C4-2B (cell line): ENCODE data around the gene PRKCA.

ENCODE experiments used
- H3K27ac ChIP-seq: fragments of 450-650 bp; 2 replicates; pipeline ENCODE4 v1.5.1; 2017
- ZFX ChIP-seq: fragments of 450-650 bp; IDR thresholded peaks from 2 replicates; pipeline ENCODE4 v1.6.1; 2017
- TF ChIP-seq, protein P1 (sequence below): fragments of 450-650 bp; conservative IDR thresholded peaks from 2 replicates; pipeline ENCODE4 v1.5.1; 2017; ENCODE audit warnings: mild to moderate bottlenecking

Gene PRKCA

DNA sequence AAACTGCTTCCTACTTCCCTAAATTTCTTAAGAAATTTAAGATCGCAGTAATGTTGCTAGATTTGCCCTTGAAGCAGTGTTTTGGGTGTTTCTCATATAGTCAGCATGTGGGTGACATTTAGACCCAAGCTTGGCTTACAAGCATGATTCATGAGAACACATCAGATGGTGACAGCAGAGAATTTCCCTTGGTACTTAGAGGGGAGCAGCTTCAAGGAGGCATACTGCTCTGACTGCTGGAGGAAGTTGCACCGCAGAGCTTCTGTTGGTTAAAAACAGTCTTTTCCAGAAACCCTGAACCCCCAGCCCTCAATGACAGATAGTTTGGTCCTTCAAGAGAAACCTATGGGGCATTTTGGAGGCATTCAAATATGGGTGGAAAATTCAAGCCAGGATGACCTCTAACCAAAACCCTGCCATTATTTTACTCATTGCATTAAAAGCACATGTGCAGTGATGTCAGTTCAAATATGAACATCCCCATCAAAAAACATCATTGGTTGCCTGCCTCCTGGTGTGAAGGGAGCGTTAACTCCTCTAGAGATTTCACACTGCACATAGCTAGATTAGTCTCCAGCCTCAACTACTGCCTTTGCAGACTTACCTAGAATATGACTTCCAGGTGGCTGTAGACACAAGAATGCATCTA lies 331.0 kb downstream of the PRKCA start:
- no peak for TF ChIP-seq ZFX
- TF ChIP-seq, protein P1, sequence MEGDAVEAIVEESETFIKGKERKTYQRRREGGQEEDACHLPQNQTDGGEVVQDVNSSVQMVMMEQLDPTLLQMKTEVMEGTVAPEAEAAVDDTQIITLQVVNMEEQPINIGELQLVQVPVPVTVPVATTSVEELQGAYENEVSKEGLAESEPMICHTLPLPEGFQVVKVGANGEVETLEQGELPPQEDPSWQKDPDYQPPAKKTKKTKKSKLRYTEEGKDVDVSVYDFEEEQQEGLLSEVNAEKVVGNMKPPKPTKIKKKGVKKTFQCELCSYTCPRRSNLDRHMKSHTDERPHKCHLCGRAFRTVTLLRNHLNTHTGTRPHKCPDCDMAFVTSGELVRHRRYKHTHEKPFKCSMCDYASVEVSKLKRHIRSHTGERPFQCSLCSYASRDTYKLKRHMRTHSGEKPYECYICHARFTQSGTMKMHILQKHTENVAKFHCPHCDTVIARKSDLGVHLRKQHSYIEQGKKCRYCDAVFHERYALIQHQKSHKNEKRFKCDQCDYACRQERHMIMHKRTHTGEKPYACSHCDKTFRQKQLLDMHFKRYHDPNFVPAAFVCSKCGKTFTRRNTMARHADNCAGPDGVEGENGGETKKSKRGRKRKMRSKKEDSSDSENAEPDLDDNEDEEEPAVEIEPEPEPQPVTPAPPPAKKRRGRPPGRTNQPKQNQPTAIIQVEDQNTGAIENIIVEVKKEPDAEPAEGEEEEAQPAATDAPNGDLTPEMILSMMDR, result no peak
- no peak overlapping the region for H3K27ac ChIP-seq

DNA sequence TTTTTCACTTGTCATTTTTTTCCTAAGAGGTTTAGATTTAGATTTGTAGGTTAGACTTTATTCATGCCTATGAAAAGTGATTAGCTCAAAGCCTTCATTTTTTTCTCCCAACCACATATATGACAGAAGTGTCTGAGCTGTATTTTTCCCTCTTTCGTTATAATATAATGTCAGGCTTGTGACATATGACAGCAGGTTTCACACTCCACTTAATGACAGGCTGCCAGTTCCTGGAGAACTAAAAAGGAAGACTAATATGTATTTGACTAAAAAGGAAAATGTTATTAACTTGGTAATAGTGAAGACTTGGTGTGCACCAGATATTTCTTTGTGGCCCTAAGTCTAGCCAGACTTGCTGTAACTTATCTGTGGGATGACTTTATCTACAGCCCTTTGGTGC lies 331.8 kb downstream of the PRKCA start:
- H3K27ac ChIP-seq, result no peak overlapping the region
- TF ChIP-seq ZFX, result no peak
- TF ChIP-seq, protein P1, result no peak

GRCh38 chr17:66635386-66636045 lies 333.1 kb downstream of the PRKCA start:
- H3K27ac ChIP-seq, result no peak overlapping the region

DNA sequence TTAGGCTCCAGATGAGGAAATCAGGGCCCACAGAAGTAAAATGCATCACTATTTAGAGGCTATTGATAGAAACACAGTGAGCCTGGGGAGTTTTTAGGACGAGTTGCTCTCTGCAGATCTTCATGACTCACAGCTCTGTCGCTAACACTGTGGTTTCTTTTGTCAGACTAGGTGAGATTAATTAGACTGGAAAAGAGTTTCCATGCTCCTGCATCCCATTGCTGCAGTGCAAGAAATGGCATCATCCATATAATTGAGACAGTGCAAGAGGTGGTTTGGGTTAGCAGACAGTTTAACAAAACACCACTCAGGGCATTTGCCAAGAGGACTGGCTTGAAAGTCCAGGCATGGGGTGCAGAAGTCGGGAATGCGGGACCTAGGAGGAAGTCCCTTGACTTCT lies 333.7 kb downstream of the PRKCA start:
- TF ChIP-seq ZFX, result no peak
- TF ChIP-seq, protein P1, result no peak
- H3K27ac ChIP-seq, result no peak overlapping the region

More at GRCh38 chr17:66635386-66636045, 333.1 kb downstream of the PRKCA start:
- TF ChIP-seq ZFX, result no peak
- TF ChIP-seq, protein P1, result no peak

GRCh38 chr17:66637491-66637890 lies 335.1 kb downstream of the PRKCA start:
- no peak overlapping the region for H3K27ac ChIP-seq
- TF ChIP-seq, protein P1, result no peak
- TF ChIP-seq ZFX, result no peak

GRCh38 chr17:66638707-66639479 lies 336.5 kb downstream of the PRKCA start:
- TF ChIP-seq, protein P1, result no peak
- no peak for TF ChIP-seq ZFX
- no peak overlapping the region for H3K27ac ChIP-seq
